ENCODE results near the gene CCDC74A.
"Not testable (repeated sequence)": the region's sequence is repeated elsewhere in the genome, so short reads cannot be mapped to it uniquely, and the experiment has no call there.

CCDC74A gene

DNA sequence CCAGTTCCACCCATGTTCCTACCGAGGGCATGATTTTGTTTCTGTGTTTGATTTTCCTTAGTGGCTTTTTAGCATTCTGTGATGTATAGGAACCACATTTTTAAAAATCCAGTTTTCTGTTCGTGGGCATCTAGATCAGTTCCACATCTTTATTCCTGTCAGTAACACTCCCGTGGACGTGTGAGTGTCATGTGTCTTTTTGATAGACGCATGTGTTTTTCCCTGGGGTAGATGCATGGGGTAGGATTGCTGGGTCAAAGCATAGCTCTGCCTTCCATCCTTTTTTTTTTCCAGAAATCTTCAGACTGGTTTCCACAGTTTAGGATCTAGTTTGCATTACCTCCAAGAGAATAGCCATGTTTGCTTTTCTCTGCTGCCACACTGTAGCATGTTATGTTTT is 38.7 kb downstream of the CCDC74A start:
- H2AFZ ChIP-seq (ENCODE audit: low read depth, low read length), result no peak overlapping the region
- no peaks in the 10 kb centered on the region for H4K20me1 ChIP-seq (ENCODE audit: insufficient read depth, low read length)
- no peak for TF ChIP-seq EZH2 (IDR thresholded peaks at IDR 0.05; ENCODE audit: borderline replicate concordance, low read depth, low read length, severe bottlenecking)
- TF ChIP-seq, protein P1, sequence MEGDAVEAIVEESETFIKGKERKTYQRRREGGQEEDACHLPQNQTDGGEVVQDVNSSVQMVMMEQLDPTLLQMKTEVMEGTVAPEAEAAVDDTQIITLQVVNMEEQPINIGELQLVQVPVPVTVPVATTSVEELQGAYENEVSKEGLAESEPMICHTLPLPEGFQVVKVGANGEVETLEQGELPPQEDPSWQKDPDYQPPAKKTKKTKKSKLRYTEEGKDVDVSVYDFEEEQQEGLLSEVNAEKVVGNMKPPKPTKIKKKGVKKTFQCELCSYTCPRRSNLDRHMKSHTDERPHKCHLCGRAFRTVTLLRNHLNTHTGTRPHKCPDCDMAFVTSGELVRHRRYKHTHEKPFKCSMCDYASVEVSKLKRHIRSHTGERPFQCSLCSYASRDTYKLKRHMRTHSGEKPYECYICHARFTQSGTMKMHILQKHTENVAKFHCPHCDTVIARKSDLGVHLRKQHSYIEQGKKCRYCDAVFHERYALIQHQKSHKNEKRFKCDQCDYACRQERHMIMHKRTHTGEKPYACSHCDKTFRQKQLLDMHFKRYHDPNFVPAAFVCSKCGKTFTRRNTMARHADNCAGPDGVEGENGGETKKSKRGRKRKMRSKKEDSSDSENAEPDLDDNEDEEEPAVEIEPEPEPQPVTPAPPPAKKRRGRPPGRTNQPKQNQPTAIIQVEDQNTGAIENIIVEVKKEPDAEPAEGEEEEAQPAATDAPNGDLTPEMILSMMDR (IDR thresholded peaks at IDR 0.05; ENCODE audit: borderline replicate concordance, extremely low read depth, low read length, poor library complexity, severe bottlenecking), result no peak
- no peak overlapping the region for H3K27ac ChIP-seq (ENCODE audit: low read length)
- no peak for DNase-seq
- no peaks in the 10 kb centered on the region for H3K9me3 ChIP-seq (ENCODE audit: insufficient read depth, low read length, severe bottlenecking)
- H3K4me2 ChIP-seq (ENCODE audit: insufficient read depth, low read length), result no peak overlapping the region
- peaks cover 3% of the 10 kb centered on the region for H3K27me3 ChIP-seq (ENCODE audit: insufficient read depth, low read length, poor library complexity)
- H3K36me3 ChIP-seq (ENCODE audit: insufficient read depth, low read length), result no peaks in the 10 kb centered on the region
- no peaks in the 10 kb centered on the region for H3K4me1 ChIP-seq (ENCODE audit: insufficient read depth, low read length)
- ATAC-seq (ENCODE audit: insufficient read depth, low read depth), result no peak
- no peaks in the 10 kb centered on the region for H3K79me2 ChIP-seq (ENCODE audit: insufficient read depth, low read length)
- no peak overlapping the region for H3K9ac ChIP-seq (ENCODE audit: low read depth, low read length)
- H3K4me3 ChIP-seq (ENCODE audit: low read depth in 1 of 2, low read length in 2 of 2), result no peak overlapping the region

DNA sequence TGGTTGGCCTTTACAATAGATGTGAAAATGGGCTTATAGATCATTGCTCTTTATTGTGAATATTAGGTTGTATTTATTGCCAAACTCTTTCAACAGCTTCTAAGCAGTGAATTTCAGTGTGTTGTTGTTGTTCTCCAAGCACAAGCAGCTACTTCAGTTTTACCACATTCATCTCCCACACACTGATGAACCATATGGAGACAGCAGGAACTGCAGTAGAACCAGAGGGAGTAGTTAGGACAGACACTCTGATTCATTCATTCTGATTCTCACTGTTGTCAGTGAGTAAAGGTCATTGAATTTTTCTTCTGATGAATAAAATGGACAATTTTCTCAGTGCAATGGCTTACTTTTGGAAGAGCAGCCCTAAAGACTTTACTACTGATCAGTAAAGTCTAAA is 40.2 kb downstream of the CCDC74A start:
- Histone ChIP-seq H3K27me3 (ENCODE audit: insufficient read depth, low read length, poor library complexity) (peaks cover 3% of the 10 kb centered on the region), H3K9me3 (ENCODE audit: insufficient read depth, low read length, severe bottlenecking) (no peaks in the 10 kb centered on the region), H3K79me2 (ENCODE audit: insufficient read depth, low read length) (no peaks in the 10 kb centered on the region), H3K4me3 (ENCODE audit: low read depth in 1 of 2, low read length in 2 of 2) (no peak overlapping the region), H2AFZ (ENCODE audit: low read depth, low read length) (no peak overlapping the region), H4K20me1 (ENCODE audit: insufficient read depth, low read length) (no peaks in the 10 kb centered on the region), H3K4me2 (ENCODE audit: insufficient read depth, low read length) (no peak overlapping the region), H3K27ac (ENCODE audit: low read length) (no peak overlapping the region), H3K4me1 (ENCODE audit: insufficient read depth, low read length) (no peaks in the 10 kb centered on the region), H3K9ac (ENCODE audit: low read depth, low read length) (no peak overlapping the region), H3K36me3 (ENCODE audit: insufficient read depth, low read length) (no peaks in the 10 kb centered on the region)
- TF ChIP-seq, protein P1 (IDR thresholded peaks at IDR 0.05; ENCODE audit: borderline replicate concordance, extremely low read depth, low read length, poor library complexity, severe bottlenecking), result no peak
- no peak for TF ChIP-seq EZH2 (IDR thresholded peaks at IDR 0.05; ENCODE audit: borderline replicate concordance, low read depth, low read length, severe bottlenecking)
- no peak for DNase-seq
- ATAC-seq (ENCODE audit: insufficient read depth, low read depth), result no peak

DNA sequence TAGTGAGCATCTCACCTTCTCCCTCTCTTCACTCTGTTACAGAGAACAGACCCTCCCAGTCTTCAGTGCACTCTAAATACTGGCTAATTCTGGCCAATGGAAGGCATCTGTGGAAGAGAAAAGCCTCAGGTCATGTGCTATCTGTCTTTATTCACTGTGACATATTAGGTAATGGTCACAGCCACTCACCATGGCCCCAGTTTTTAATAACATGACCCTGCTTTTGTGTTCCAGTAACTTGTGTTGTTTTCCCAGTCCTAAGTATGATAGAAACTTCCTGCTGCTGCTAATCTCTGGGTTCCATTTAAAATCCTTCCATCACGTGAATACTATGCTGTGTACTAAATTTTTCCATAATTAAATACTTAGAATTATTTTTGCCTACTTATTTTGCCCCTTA is 40.7 kb downstream of the CCDC74A start:
- not testable (repeated sequence) for H3K4me2 ChIP-seq (ENCODE audit: insufficient read depth, low read length); H3K4me1 ChIP-seq (ENCODE audit: insufficient read depth, low read length); H3K9me3 ChIP-seq (ENCODE audit: insufficient read depth, low read length, severe bottlenecking); H3K36me3 ChIP-seq (ENCODE audit: insufficient read depth, low read length); H3K27me3 ChIP-seq (ENCODE audit: insufficient read depth, low read length, poor library complexity); H3K4me3 ChIP-seq (ENCODE audit: low read depth in 1 of 2, low read length in 2 of 2); DNase-seq; H4K20me1 ChIP-seq (ENCODE audit: insufficient read depth, low read length); H3K79me2 ChIP-seq (ENCODE audit: insufficient read depth, low read length); H2AFZ ChIP-seq (ENCODE audit: low read depth, low read length); H3K27ac ChIP-seq (ENCODE audit: low read length); ATAC-seq (ENCODE audit: insufficient read depth, low read depth); H3K9ac ChIP-seq (ENCODE audit: low read depth, low read length)

DNA sequence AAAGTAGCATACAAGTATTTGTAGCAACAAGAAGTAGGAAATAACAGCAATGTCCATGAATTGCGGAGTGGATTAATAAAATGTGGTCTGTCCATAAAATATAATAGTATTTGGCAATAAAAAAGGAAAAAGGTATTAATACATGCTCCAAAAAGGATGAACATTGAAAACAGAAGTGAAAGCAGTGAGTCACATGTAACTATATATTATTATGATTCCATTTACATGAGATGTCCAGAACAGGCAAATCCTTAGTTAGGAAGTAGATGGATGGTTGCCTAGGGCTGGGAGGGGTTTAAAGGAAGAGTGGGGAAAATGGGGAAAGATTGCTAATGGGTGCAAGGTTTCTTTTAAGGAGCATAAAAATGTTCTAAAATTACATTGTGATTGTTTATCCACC is 44.5 kb downstream of the CCDC74A start:
- H3K4me2 ChIP-seq (ENCODE audit: insufficient read depth, low read length), result no peak overlapping the region
- ATAC-seq (ENCODE audit: insufficient read depth, low read depth) (no peak), DNase-seq (no peak)
- TF ChIP-seq EZH2 (IDR thresholded peaks at IDR 0.05; ENCODE audit: borderline replicate concordance, low read depth, low read length, severe bottlenecking), result no peak
- TF ChIP-seq, protein P1 (IDR thresholded peaks at IDR 0.05; ENCODE audit: borderline replicate concordance, extremely low read depth, low read length, poor library complexity, severe bottlenecking), result no peak
- H3K9me3 ChIP-seq (ENCODE audit: insufficient read depth, low read length, severe bottlenecking), result no peaks in the 10 kb centered on the region
- no peaks in the 10 kb centered on the region for H3K4me1 ChIP-seq (ENCODE audit: insufficient read depth, low read length)
- no peaks in the 10 kb centered on the region for H4K20me1 ChIP-seq (ENCODE audit: insufficient read depth, low read length)
- no peaks in the 10 kb centered on the region for H3K79me2 ChIP-seq (ENCODE audit: insufficient read depth, low read length)
- H3K27ac ChIP-seq (ENCODE audit: low read length), result no peak overlapping the region
- H3K27me3 ChIP-seq (ENCODE audit: insufficient read depth, low read length, poor library complexity), result peaks cover 12% of the 10 kb centered on the region
- no peak overlapping the region for H2AFZ ChIP-seq (ENCODE audit: low read depth, low read length)
- H3K9ac ChIP-seq (ENCODE audit: low read depth, low read length), result no peak overlapping the region
- no peaks in the 10 kb centered on the region for H3K36me3 ChIP-seq (ENCODE audit: insufficient read depth, low read length)
- no peak overlapping the region for H3K4me3 ChIP-seq (ENCODE audit: low read depth in 1 of 2, low read length in 2 of 2)
